Subcutaneous adipose tissue (tissue), 4 donors: ENCODE results near the gene SH2D7. TPM values are rescaled to one million over a fixed set of nuclear protein-coding genes. Genes with fewer than 3 reads are reported as not detected.

Experiments used
- CTCF ChIP-seq: fragments of 450-650 bp; IDR thresholded peaks from one replicate; pipeline ENCODE4 v1.5.1; 2016; ENCODE audit warnings: low read depth, mild to moderate bottlenecking, control low read depth, antibody characterized with exemption, moderate library complexity
- total RNA-seq, 4 donors: library from RNA; depleted of rRNA; stranded (reverse); fragments of >200 nt; gene quantifications; one replicate each; pipeline ENCODE4 v1.1.0, GENCODE V29; 2016

The SH2D7 gene
- total RNA-seq, 4 donors from 2014 or later = not detected

- no peak for TF ChIP-seq CTCF
Observed at GRCh38 chr15:78101423-78102105, 9.2 kb downstream of the SH2D7 start.

- TF ChIP-seq CTCF = no peak
Observed at GRCh38 chr15:78102211-78102610, 9.8 kb downstream of the SH2D7 start.

- TF ChIP-seq CTCF = no peak
Observed at GRCh38 chr15:78102741-78103140, 10.4 kb downstream of the SH2D7 start.

- no peak for TF ChIP-seq CTCF
Observed at GRCh38 chr15:78103406-78104118, 11.2 kb downstream of the SH2D7 start.

GRCh38 chr15:78104119-78104479 is 11.7 kb downstream of the SH2D7 start:
- TF ChIP-seq CTCF = no peak

- TF ChIP-seq CTCF = no peak
Observed at GRCh38 chr15:78104566-78105475, 12.5 kb downstream of the SH2D7 start.
